Endothelial cell of umbilical vein (primary cell): ENCODE results near the gene TSC22D1. TPM values are rescaled to one million over a fixed set of nuclear protein-coding genes. Genes with fewer than 3 reads are reported as not detected.

Experiments used
- BruUV-seq: library from RNA; stranded (reverse); fragments of 400-500 nt; replicated peaks from 2 replicates; lab custom pipeline; 2021; lab: Mats Ljungman, UMichigan
- CTCF ChIA-PET: fragments of 300-600, 350-600 bp; sonication (Branson Sonifier 250); formaldehyde crosslinking; loops from one replicate; lab custom pipeline; 2021; ENCODE audit warnings: antibody characterized with exemption, inconsistent platforms; lab: Charles Lee
- POLR2A ChIA-PET: fragments of 300-600, 350-600 bp; sonication (Branson Sonifier 250); formaldehyde crosslinking; loops from one replicate; lab custom pipeline; 2021; ENCODE audit warnings: antibody characterized with exemption, inconsistent platforms; lab: Charles Lee
- DNase-seq: peaks from one replicate; pipeline ENCODE4 v3.0.0-alpha.2; 2011; ENCODE audit warnings: low read depth, low spot score
- FAIRE-seq: peaks from 2 replicates; lab custom pipeline; 2011; peaks lifted over from hg19 to GRCh38; lab: Jason Lieb, UNC
- H2AFZ ChIP-seq: 2 replicates; pipeline ENCODE4 v1.6.0; 2012; ENCODE audit warnings: low read depth, low read length, control low read depth, inconsistent platforms
- H3K27ac ChIP-seq: 2 replicates; pipeline ENCODE4 v1.5.1; 2011; ENCODE audit warnings: low read depth, mild to moderate bottlenecking, control low read depth, low read length, moderate library complexity; ENCODE audit not compliant: insufficient read depth
- H3K27me3 ChIP-seq, 2 experiments: 2 replicates each; pipeline versions ENCODE4 v1.6.0 to v1.6.1; 2011; ENCODE audit warnings: low read length in 2 of 2, mixed read lengths in 1 of 2; ENCODE audit not compliant: control insufficient read depth in 2 of 2, insufficient read depth in 2 of 2
- H3K36me3 ChIP-seq, 2 experiments: 2 replicates in 1 of 2; 3 replicates in 1 of 2; pipeline ENCODE4 v1.5.1; 2011; ENCODE audit warnings: low read length in 2 of 2, mild to moderate bottlenecking in 1 of 2, moderate library complexity in 1 of 2; ENCODE audit not compliant: control insufficient read depth in 2 of 2, insufficient read depth in 2 of 2; ENCODE audit errors: extremely low read depth in 1 of 2
- H3K4me1 ChIP-seq: 3 replicates; pipeline ENCODE4 v1.5.1; 2011; ENCODE audit warnings: mild to moderate bottlenecking, low read length; ENCODE audit not compliant: control insufficient read depth, insufficient read depth; ENCODE audit errors: extremely low read depth
- H3K4me2 ChIP-seq: 2 replicates; pipeline ENCODE4 v1.6.1; 2011; ENCODE audit warnings: low read length, control low read depth, mixed read lengths; ENCODE audit not compliant: insufficient read depth
- H3K4me3 ChIP-seq, 3 experiments: fragments of 200-600 bp in 1 of 3; sonication (generic), shearing (Covaris generic) in 1 of 3; replicated peaks in 1 of 3; 2 replicates each; pipeline ENCODE4 v1.5.1; 2011 to 2016; ENCODE audit warnings: control low read depth in 3 of 3, low read length in 3 of 3, mild to moderate bottlenecking in 2 of 3, inconsistent platforms in 1 of 3, low read depth in 1 of 3, moderate library complexity in 1 of 3; ENCODE audit not compliant: insufficient read depth in 1 of 3
- H3K79me2 ChIP-seq: 2 replicates; pipeline ENCODE4 v1.6.0; 2012; ENCODE audit warnings: low read length, inconsistent platforms; ENCODE audit not compliant: control insufficient read depth, insufficient read depth
- H3K9ac ChIP-seq: replicated peaks from 2 replicates; pipeline ENCODE3; 2011; ENCODE audit warnings: low read length, control low read depth; ENCODE audit not compliant: insufficient read depth; ENCODE audit errors: extremely low read depth
- H3K9me1 ChIP-seq: replicated peaks from 3 replicates; pipeline ENCODE4 v1.6.0; 2011; ENCODE audit warnings: mild to moderate bottlenecking, low read length; ENCODE audit not compliant: control insufficient read depth, insufficient read depth; ENCODE audit errors: extremely low read depth
- H3K9me3 ChIP-seq: replicated peaks from 2 replicates; pipeline ENCODE4 v1.5.1; 2012; ENCODE audit warnings: low read length, inconsistent platforms; ENCODE audit not compliant: control insufficient read depth, insufficient read depth
- H4K20me1 ChIP-seq: replicated peaks from 2 replicates; pipeline ENCODE3; 2011; ENCODE audit warnings: mild to moderate bottlenecking, low read length; ENCODE audit not compliant: control insufficient read depth, insufficient read depth; ENCODE audit errors: extremely low read depth
- CTCF ChIP-seq, 2 donors: IDR thresholded peaks; 1 replicate in 1 of 2; 2 replicates in 1 of 2; pipeline ENCODE4 v1.5.1; 2011; ENCODE audit warnings: low read length in 2 of 2, mild to moderate bottlenecking in 2 of 2, moderate library complexity in 2 of 2, control low read depth in 1 of 2, inconsistent platforms in 1 of 2, low read depth in 1 of 2; ENCODE audit not compliant: insufficient read depth in 1 of 2; ENCODE audit errors: extremely low read depth in 1 of 2
- EZH2 ChIP-seq: IDR thresholded peaks from 2 replicates; pipeline ENCODE4 v1.6.1; 2012; ENCODE audit warnings: borderline replicate concordance, low read depth, mild to moderate bottlenecking, moderate library complexity, low read length, inconsistent platforms; ENCODE audit not compliant: severe bottlenecking
- JUN ChIP-seq: IDR thresholded peaks from 2 replicates; pipeline ENCODE4 v1.6.1; 2011; ENCODE audit warnings: borderline replicate concordance, low read depth; ENCODE audit not compliant: insufficient read length, insufficient read depth
- MAX ChIP-seq: IDR thresholded peaks from 2 replicates; pipeline ENCODE4 v1.6.1; 2011; ENCODE audit not compliant: insufficient read depth, insufficient read length
- MYC ChIP-seq: IDR thresholded peaks from one replicate; pipeline ENCODE4 v1.6.1; 2011; ENCODE audit warnings: mild to moderate bottlenecking, low read depth, low read length
- POLR2A ChIP-seq: IDR thresholded peaks from 2 replicates; pipeline ENCODE4 v1.6.1; 2012; ENCODE audit warnings: low read depth, mild to moderate bottlenecking, control low read depth, low read length
- dilution Hi-C: fragments of 300-500 bp; cut with MboI; formaldehyde crosslinking; loops from one replicate; pipeline ENCODE4 v1.15.0; 2019; ENCODE audit warnings: low sequenced_read_pairs; ENCODE audit not compliant: extremely low pct_ligation_motif_present
- intact Hi-C: fragments of 100-400 bp; cut with micrococcal nuclease; formaldehyde crosslinking; loops from one replicate; pipeline ENCODE4 v1.10.0; 2022
- polyA plus RNA-seq, 4 experiments: library from polyadenylated mRNA; depleted of rRNA in 3 of 4; stranded (reverse) in 3 of 4; unstranded in 1 of 4; fragments of >200 nt; gene quantifications; 2 replicates each; pipeline versions ENCODE4 v1.2.1 to v1.2.3, GENCODE V29; 2011 to 2012; ENCODE audit warnings: missing spikeins in 1 of 4
- total RNA-seq: library from RNA; stranded (reverse); gene quantifications from 2 replicates; pipeline ENCODE4 v1.2.3, GENCODE V29; 2021

TSC22D1 gene
- total and polyA plus RNA-seq, 2 donors (not counting 3 experiments of a cell fraction or from before 2014, with no cell fraction given), result 47.7 to 51.8 TPM

- H3K27me3 ChIP-seq, result no peaks in the 10 kb centered on the region
- dilution Hi-C loops (no loop called here), intact Hi-C loops (no loop called here)
- no peaks in the 10 kb centered on the region for H3K9me3 ChIP-seq
- FAIRE-seq (no peak), DNase-seq (no peak)
- no peak overlapping the region for H3K9ac ChIP-seq
- no peak overlapping the region for H2AFZ ChIP-seq
- ChIA-PET CTCF (interaction anchor here (1.2 to 1.6 kb wide), 4 partner anchors 9 to 84 kb away, joined by 3 to 4 read pairs (median 3); no protein-coding TSS in a partner anchor), POLR2A (no interaction called here)
- BruUV-seq, result no TSS peak
- no peaks in the 10 kb centered on the region for H3K9me1 ChIP-seq
- TF ChIP-seq MYC (no peak), JUN (no peak), POLR2A (no peak), MAX (no peak), EZH2 (no peak), CTCF (IDR thresholded peaks at IDR 0.05; ENCODE audit: extremely low read depth in 1 of 2, insufficient read depth in 1 of 2, low read depth in 1 of 2, low read length in 2 of 2) (no peak)
- H3K4me2 ChIP-seq, result no peak overlapping the region
- H3K79me2 ChIP-seq, result peaks cover 65% of the 10 kb centered on the region
- no peaks in the 10 kb centered on the region for H3K36me3 ChIP-seq
- H3K4me3 ChIP-seq, result no peak overlapping the region
- H3K4me1 ChIP-seq, result peaks cover 3% of the 10 kb centered on the region
- no peak overlapping the region for H3K27ac ChIP-seq
- peaks cover 2% of the 10 kb centered on the region for H4K20me1 ChIP-seq
Observed at GRCh38 chr13:44566601-44567000, 9.5 kb downstream of the TSC22D1 start.
